PC-9 (cell line): Measurements from ENCODE around the gene SHC1. TPM values are rescaled to one million over a fixed set of nuclear protein-coding genes. Genes with fewer than 3 reads are reported as not detected.

Source experiments
- BruUV-seq: library from RNA; stranded (reverse); fragments of 400-500 nt; replicated peaks from 2 replicates; lab custom pipeline; 2021; lab: Mats Ljungman, UMichigan
- CTCF ChIA-PET: fragments of 300-600 bp; sonication (Branson Sonifier 250); formaldehyde crosslinking; loops from one replicate; lab custom pipeline; 2022; ENCODE audit warnings: antibody characterized with exemption; lab: Charles Lee
- POLR2A ChIA-PET: fragments of 300-600 bp; sonication (Branson Sonifier 250); formaldehyde crosslinking; loops from one replicate; lab custom pipeline; 2022; ENCODE audit warnings: antibody characterized with exemption; ENCODE audit not compliant: unreplicated experiment; lab: Charles Lee
- DNase-seq, 2 experiments: peaks; one replicate each; pipeline versions ENCODE4 v3.0.0 to v3.0.0-alpha.2; 2015 to 2022; ENCODE audit warnings: mixed read lengths in 1 of 2
- H2AFZ ChIP-seq: fragments of 200-600 bp; sonication (generic); 2 replicates; pipeline ENCODE4 v1.8.1; 2017; ENCODE audit warnings: antibody characterized with exemption
- H3F3A ChIP-seq: fragments of 200-600 bp; sonication (generic); 2 replicates; pipeline ENCODE4 v1.8.1; 2017; ENCODE audit warnings: antibody characterized with exemption, mild to moderate bottlenecking, low read depth; ENCODE audit not compliant: insufficient read depth
- H3K27ac ChIP-seq: fragments of 200-600 bp; sonication (generic); 2 replicates; pipeline ENCODE4 v1.6.1; 2016; ENCODE audit warnings: mixed run types
- H3K27me3 ChIP-seq: fragments of 200-600 bp; sonication (generic); 2 replicates; pipeline ENCODE4 v1.6.1; 2016; ENCODE audit warnings: low read depth, mixed run types; ENCODE audit not compliant: insufficient read depth
- H3K36me3 ChIP-seq: fragments of 200-600 bp; sonication (generic); 2 replicates; pipeline ENCODE4 v1.6.1; 2016; ENCODE audit warnings: low read depth, mixed run types
- H3K4me1 ChIP-seq: fragments of 200-600 bp; sonication (generic); replicated peaks from 2 replicates; pipeline ENCODE4 v1.6.1; 2016; ENCODE audit warnings: mixed run types; ENCODE audit not compliant: insufficient read depth
- H3K4me2 ChIP-seq: fragments of 200-600 bp; sonication (generic); 2 replicates; pipeline ENCODE4 v1.6.1; 2017; ENCODE audit warnings: mixed run types
- H3K4me3 ChIP-seq: fragments of 200-600 bp; sonication (generic); 2 replicates; pipeline ENCODE4 v1.6.1; 2016; ENCODE audit warnings: mixed run types
- H3K79me2 ChIP-seq: fragments of 200-600 bp; sonication (generic); 2 replicates; pipeline ENCODE4 v1.6.1; 2017; ENCODE audit warnings: low read depth, mixed run types
- H3K9me2 ChIP-seq: fragments of 200-600 bp; sonication (generic); 2 replicates; pipeline ENCODE4 v1.8.1; 2017; ENCODE audit warnings: mild to moderate bottlenecking; ENCODE audit not compliant: insufficient read depth
- H3K9me3 ChIP-seq: fragments of 200-600 bp; sonication (generic); 2 replicates; pipeline ENCODE4 v1.8.1; 2016; ENCODE audit warnings: low read depth; ENCODE audit not compliant: insufficient read depth
- H4K20me1 ChIP-seq: fragments of 200-600 bp; sonication (generic); 2 replicates; pipeline ENCODE4 v1.8.1; 2017; ENCODE audit not compliant: insufficient read depth
- CTCF ChIP-seq: fragments of 200-600 bp; sonication (generic); conservative IDR thresholded peaks from 2 replicates; pipeline ENCODE4 v1.6.1; 2017; ENCODE audit warnings: mixed run types, antibody characterized with exemption, mild to moderate bottlenecking, moderate library complexity
- EZH2 ChIP-seq: fragments of 200-600 bp; sonication (generic); IDR thresholded peaks from 2 replicates; pipeline ENCODE4 v1.8.0; 2017; ENCODE audit warnings: antibody characterized with exemption, low read depth
- intact Hi-C: fragments of 100-400 bp; cut with micrococcal nuclease; formaldehyde crosslinking; loops from one replicate; pipeline ENCODE4 v1.10.0; 2022; ENCODE audit not compliant: unreplicated experiment
- total RNA-seq: library from RNA; stranded (reverse); gene quantifications from 2 replicates; pipeline ENCODE4 v1.2.3, GENCODE V29; 2021

SHC1 gene
- total RNA-seq, 1 experiment from 2014 or later: 210 TPM

GRCh38 chr1:155009221-155009711, 38.7 kb upstream of the SHC1 start:
- H3K79me2 ChIP-seq: peaks cover 49% of the 10 kb centered on the region
- H3K4me2 ChIP-seq: no peak overlapping the region
- TF ChIP-seq CTCF (no peak), EZH2 (no peak)
- ChIA-PET POLR2A (no interaction called here), CTCF (no interaction called here)
- H3K4me3 ChIP-seq: no peak overlapping the region
- no peaks in the 10 kb centered on the region for H3K9me3 ChIP-seq
- no peaks in the 10 kb centered on the region for H3K27me3 ChIP-seq
- no peak overlapping the region for H3K27ac ChIP-seq
- peaks cover 36% of the 10 kb centered on the region for H4K20me1 ChIP-seq
- peaks cover 9% of the 10 kb centered on the region for H3K4me1 ChIP-seq
- intact Hi-C loops: no loop called here
- no peaks in the 10 kb centered on the region for H3K9me2 ChIP-seq
- no peak overlapping the region for H2AFZ ChIP-seq
- no peaks in the 10 kb centered on the region for H3K36me3 ChIP-seq
- no TSS peak for BruUV-seq
- no peak for DNase-seq
- peaks cover 26% of the 10 kb centered on the region for H3F3A ChIP-seq

- intact Hi-C loops: no loop called here
- Histone ChIP-seq H3K27me3 (no peaks in the 10 kb centered on the region), H3K79me2 (peaks cover 58% of the 10 kb centered on the region), H3K4me2 (no peak overlapping the region), H4K20me1 (peaks cover 35% of the 10 kb centered on the region), H3F3A (peaks cover 24% of the 10 kb centered on the region), H3K4me3 (no peak overlapping the region), H3K4me1 (peaks cover 10% of the 10 kb centered on the region), H3K36me3 (no peaks in the 10 kb centered on the region), H3K27ac (no peak overlapping the region), H2AFZ (no peak overlapping the region), H3K9me2 (no peaks in the 10 kb centered on the region), H3K9me3 (no peaks in the 10 kb centered on the region)
- DNase-seq: no peak
- ChIA-PET CTCF (no interaction called here), POLR2A (interaction anchor here (0.6 kb wide), 1 partner anchor 90 kb away, joined by 3 read pairs; no protein-coding TSS in a partner anchor)
- no peak for TF ChIP-seq EZH2
- no peak for TF ChIP-seq CTCF
- BruUV-seq: no TSS peak
Observed at GRCh38 chr1:155008015-155008941, 37.7 kb upstream of the SHC1 start.

- H3K79me2 ChIP-seq: peaks cover 62% of the 10 kb centered on the region
- CTCF ChIA-PET: no interaction called here
- H3K27ac ChIP-seq: no peak overlapping the region
Observed at GRCh38 chr1:155007251-155007828, 36.8 kb upstream of the SHC1 start.

More at GRCh38 chr1:155007251-155007828, 36.8 kb upstream of the SHC1 start:
- intact Hi-C loops: no loop called here
- H3K4me1 ChIP-seq: peaks cover 10% of the 10 kb centered on the region
- no peak overlapping the region for H3K4me3 ChIP-seq
- H3K36me3 ChIP-seq: no peaks in the 10 kb centered on the region
- H3F3A ChIP-seq: peaks cover 18% of the 10 kb centered on the region
- POLR2A ChIA-PET: no interaction called here
- H3K9me3 ChIP-seq: no peaks in the 10 kb centered on the region
- no peak for DNase-seq
- H4K20me1 ChIP-seq: peaks cover 28% of the 10 kb centered on the region
- no peaks in the 10 kb centered on the region for H3K27me3 ChIP-seq
- no peak for TF ChIP-seq EZH2
- no peak for TF ChIP-seq CTCF
- no peak overlapping the region for H3K4me2 ChIP-seq
- no peaks in the 10 kb centered on the region for H3K9me2 ChIP-seq
- H2AFZ ChIP-seq: no peak overlapping the region
- no TSS peak for BruUV-seq
